Neuronal stem cell (in vitro differentiated cells): ENCODE measurements around the gene DCAF8L1.
"Not testable (repeated sequence)": the region's sequence is repeated elsewhere in the genome, so short reads cannot be mapped to it uniquely, and the experiment has no call there.

Experiments used
- DNase-seq: peaks from one replicate; pipeline ENCODE4 v3.0.0-alpha.2; 2013; ENCODE audit warnings: low spot score
- H2AFZ ChIP-seq: one replicate; pipeline ENCODE4 v1.6.1; 2013; ENCODE audit warnings: mild to moderate bottlenecking, low read length, inconsistent platforms
- H2AK5ac ChIP-seq: 2 replicates; pipeline ENCODE4 v1.6.1; 2013; ENCODE audit warnings: low read depth, mild to moderate bottlenecking, inconsistent platforms, low read length, moderate library complexity, mixed read lengths
- H2BK120ac ChIP-seq: 2 replicates; pipeline ENCODE4 v1.6.1; 2013; ENCODE audit warnings: low read depth, mild to moderate bottlenecking, inconsistent platforms, low read length, moderate library complexity, mixed read lengths
- H2BK12ac ChIP-seq: one replicate; pipeline ENCODE4 v1.6.1; 2013; ENCODE audit warnings: low read length, inconsistent platforms
- H2BK15ac ChIP-seq: 2 replicates; pipeline ENCODE4 v1.6.1; 2013; ENCODE audit warnings: mild to moderate bottlenecking, low read length, inconsistent platforms, mixed read lengths
- H2BK5ac ChIP-seq: one replicate; pipeline ENCODE4 v1.6.1; 2013; ENCODE audit warnings: inconsistent platforms, mild to moderate bottlenecking, low read length, moderate library complexity
- H3K14ac ChIP-seq: one replicate; pipeline ENCODE4 v1.6.1; 2013; ENCODE audit warnings: low read length, inconsistent platforms
- H3K18ac ChIP-seq: 2 replicates; pipeline ENCODE4 v1.6.1; 2013; ENCODE audit warnings: low read length, inconsistent platforms
- H3K23ac ChIP-seq: 2 replicates; pipeline ENCODE4 v1.6.1; 2013; ENCODE audit warnings: low read depth, mild to moderate bottlenecking, mixed read lengths, low read length, inconsistent platforms; ENCODE audit not compliant: poor library complexity
- H3K27ac ChIP-seq: replicated peaks from 3 replicates; pipeline ENCODE4 v1.5.1; 2013; ENCODE audit warnings: low read length, inconsistent platforms
- H3K27me3 ChIP-seq, 3 experiments: 2 replicates each; pipeline ENCODE4 v1.6.1; 2013; ENCODE audit warnings: low read length in 3 of 3, mild to moderate bottlenecking in 2 of 3, inconsistent platforms in 1 of 3, low read depth in 1 of 3, mixed read lengths in 1 of 3, moderate library complexity in 1 of 3; ENCODE audit not compliant: control insufficient read depth in 3 of 3, insufficient read depth in 3 of 3
- H3K36me3 ChIP-seq, 2 donors: replicated peaks in 1 of 2; 2 replicates each; pipeline ENCODE4 v1.6.1; 2013; ENCODE audit warnings: low read length in 2 of 2; ENCODE audit not compliant: control insufficient read depth in 2 of 2, insufficient read depth in 2 of 2
- H3K4ac ChIP-seq: 2 replicates; pipeline ENCODE4 v1.6.1; 2013; ENCODE audit warnings: inconsistent platforms, mild to moderate bottlenecking, low read length, moderate library complexity
- H3K4me1 ChIP-seq, 2 donors: 1 replicate in 1 of 2; 2 replicates in 1 of 2; pipeline ENCODE4 v1.6.1; 2013; ENCODE audit warnings: low read length in 2 of 2, low read depth in 1 of 2; ENCODE audit not compliant: control insufficient read depth in 2 of 2, insufficient read depth in 1 of 2
- H3K4me2 ChIP-seq: one replicate; pipeline ENCODE4 v1.6.1; 2013; ENCODE audit warnings: mild to moderate bottlenecking, low read length, inconsistent platforms; ENCODE audit not compliant: insufficient read depth, poor library complexity, severe bottlenecking
- H3K4me3 ChIP-seq, 2 donors: 2 replicates each; pipeline ENCODE4 v1.5.1; 2013; ENCODE audit warnings: low read length in 2 of 2, mild to moderate bottlenecking in 2 of 2, inconsistent platforms in 1 of 2, moderate library complexity in 1 of 2
- H3K79me1 ChIP-seq: one replicate; pipeline ENCODE4 v1.6.1; 2013; ENCODE audit warnings: low read depth, mild to moderate bottlenecking, inconsistent platforms, low read length, moderate library complexity
- H3K9ac ChIP-seq: one replicate; pipeline ENCODE4 v1.6.1; 2013; ENCODE audit warnings: mild to moderate bottlenecking, low read depth, low read length, inconsistent platforms; ENCODE audit not compliant: poor library complexity
- H3K9me3 ChIP-seq, 2 donors: replicated peaks in 1 of 2; 2 replicates each; pipeline versions ENCODE3 to v1.6.1; 2013; ENCODE audit warnings: low read length in 2 of 2, mild to moderate bottlenecking in 2 of 2, inconsistent platforms in 1 of 2, low read depth in 1 of 2, mixed read lengths in 1 of 2, moderate library complexity in 1 of 2; ENCODE audit not compliant: control insufficient read depth in 2 of 2, insufficient read depth in 1 of 2
- H4K8ac ChIP-seq: one replicate; pipeline ENCODE4 v1.6.1; 2013; ENCODE audit warnings: low read depth, mild to moderate bottlenecking, inconsistent platforms, low read length, moderate library complexity
- H4K91ac ChIP-seq: one replicate; pipeline ENCODE4 v1.6.1; 2013; ENCODE audit warnings: low read length, low read depth, mild to moderate bottlenecking, inconsistent platforms; ENCODE audit not compliant: poor library complexity
- WGBS, 2 donors: extraction: QIAGEN DNeasy Blood & Tissue Kit; methylation state at CpG; one replicate each; pipeline ENCODE4 v1.1.7; 2013; ENCODE audit warnings: missing lambda C conversion rate in 2 of 2, mixed read lengths in 1 of 2; ENCODE audit not compliant: insufficient read length in 2 of 2, insufficient replicate concordance in 1 of 2; ENCODE audit errors: extremely low coverage in 2 of 2; 5-methylcytosine and 5-hydroxymethylcytosine counted together

DCAF8L1 gene

GRCh38 chrX:27995611-27996010 lies 14.4 kb upstream of the DCAF8L1 start:
- Histone ChIP-seq H3K18ac (no peak overlapping the region), H3K4me3 (no peak overlapping the region), H3K4me1 (no peaks in the 10 kb centered on the region), H2BK120ac (no peak overlapping the region), H2BK12ac (no peak overlapping the region), H4K91ac (no peak overlapping the region), H3K36me3 (no peaks in the 10 kb centered on the region), H3K14ac (no peak overlapping the region), H3K4ac (no peak overlapping the region), H3K23ac (no peak overlapping the region), H4K8ac (no peak overlapping the region), H2AFZ (no peak overlapping the region), H2BK5ac (no peak overlapping the region), H3K9me3 (no peaks in the 10 kb centered on the region), H2AK5ac (no peak overlapping the region), H3K4me2 (no peak overlapping the region), H3K27me3 (no peaks in the 10 kb centered on the region), H3K79me1 (no peaks in the 10 kb centered on the region), H3K9ac (no peak overlapping the region), H2BK15ac (no peak overlapping the region), H3K27ac (no peak overlapping the region)
- no CpG with 5 or more reads among the region's 3 CpGs for WGBS, 2 donors
- no peak for DNase-seq

GRCh38 chrX:27987862-27988646 lies 6.8 kb upstream of the DCAF8L1 start:
- Histone ChIP-seq H3K9ac (no peak overlapping the region), H2AK5ac (no peak overlapping the region), H3K23ac (no peak overlapping the region), H3K4me3 (no peak overlapping the region), H2AFZ (no peak overlapping the region), H3K27ac (no peak overlapping the region), H2BK15ac (no peak overlapping the region), H4K8ac (no peak overlapping the region), H3K18ac (no peak overlapping the region), H2BK120ac (no peak overlapping the region), H3K9me3 (no peaks in the 10 kb centered on the region), H2BK5ac (no peak overlapping the region), H3K27me3 (no peaks in the 10 kb centered on the region), H3K14ac (no peak overlapping the region), H4K91ac (no peak overlapping the region), H3K36me3 (no peaks in the 10 kb centered on the region), H3K4me2 (no peak overlapping the region), H3K4me1 (no peaks in the 10 kb centered on the region), H3K4ac (no peak overlapping the region), H3K79me1 (no peaks in the 10 kb centered on the region), H2BK12ac (no peak overlapping the region)
- no CpG with 5 or more reads among the region's 2 CpGs for WGBS, 2 donors
- no peak for DNase-seq

- H2BK15ac ChIP-seq, H3K27me3 ChIP-seq, H3K14ac ChIP-seq, H3K23ac ChIP-seq, H3K36me3 ChIP-seq, H3K9me3 ChIP-seq, H3K4me3 ChIP-seq, H2BK12ac ChIP-seq, H2AFZ ChIP-seq, DNase-seq, H3K9ac ChIP-seq, H3K79me1 ChIP-seq, H3K18ac ChIP-seq, H2BK5ac ChIP-seq, H4K8ac ChIP-seq, H3K4me2 ChIP-seq, H3K4ac ChIP-seq, H3K27ac ChIP-seq, H2AK5ac ChIP-seq, H2BK120ac ChIP-seq, H3K4me1 ChIP-seq, H4K91ac ChIP-seq: not testable (repeated sequence)
- whole genome bisulfite sequencing, 2 donors = no CpG with 5 or more reads among the region's 4 CpGs
Observed at GRCh38 chrX:27976934-27977333, 4.3 kb downstream of the DCAF8L1 start.

- Histone ChIP-seq H2AFZ (no peak overlapping the region), H3K14ac (no peak overlapping the region), H2AK5ac (no peak overlapping the region), H3K4ac (no peak overlapping the region), H2BK12ac (no peak overlapping the region), H4K8ac (no peak overlapping the region), H3K4me3 (no peak overlapping the region), H2BK5ac (no peak overlapping the region), H2BK15ac (no peak overlapping the region), H3K27ac (no peak overlapping the region), H3K27me3 (no peaks in the 10 kb centered on the region), H4K91ac (no peak overlapping the region), H2BK120ac (no peak overlapping the region), H3K9ac (no peak overlapping the region), H3K4me1 (no peaks in the 10 kb centered on the region), H3K9me3 (no peaks in the 10 kb centered on the region), H3K36me3 (no peaks in the 10 kb centered on the region), H3K18ac (no peak overlapping the region), H3K79me1 (no peaks in the 10 kb centered on the region), H3K23ac (no peak overlapping the region), H3K4me2 (no peak overlapping the region)
- no CpG with 5 or more reads among the region's 4 CpGs for WGBS, 2 donors
- DNase-seq = no peak
Observed at GRCh38 chrX:27976284-27976683, 5.0 kb downstream of the DCAF8L1 start.
